RCC 7860 (cell line): Measurements from ENCODE around the gene PHKA2.
"Not testable (repeated sequence)": the region's sequence is repeated elsewhere in the genome, so short reads cannot be mapped to it uniquely, and the experiment has no call there.

Experiments used
- DNase-seq: peaks from one replicate; pipeline ENCODE4 v3.0.0-alpha.2; 2015; ENCODE audit warnings: low spot score
- FAIRE-seq: peaks from 2 replicates; lab custom pipeline; 2012; peaks lifted over from hg19 to GRCh38; lab: Jason Lieb, UNC

PHKA2 gene

GRCh38 chrX:18983666-18984380 is at the start of gene PHKA2:
Gene PHKA2 (minus strand): TSS chrX:18984114. CDS start chrX:18983932, 182 bp downstream.
- peak; percentile 7 for DNase-seq
- no peak for FAIRE-seq

GRCh38 chrX:19030805-19031204 is 46.9 kb upstream of the PHKA2 start:
- FAIRE-seq (no peak), DNase-seq (no peak)

- FAIRE-seq (no peak), DNase-seq (no peak)
These were observed 44.6 kb upstream of the PHKA2 start for GRCh38 chrX:19028560-19028959.

GRCh38 chrX:19024366-19024765 is 40.5 kb upstream of the PHKA2 start:
- FAIRE-seq = no peak
- DNase-seq = no peak

- FAIRE-seq (no peak), DNase-seq (no peak)
These were observed 36.1 kb upstream of the PHKA2 start for GRCh38 chrX:19019996-19020395.

- FAIRE-seq = no peak
- peak; percentile 11 for DNase-seq
These were observed 33.4 kb upstream of the PHKA2 start for GRCh38 chrX:19017271-19017670.

GRCh38 chrX:19016614-19017013 is 32.7 kb upstream of the PHKA2 start:
- FAIRE-seq = not testable (repeated sequence)
- peak; percentile 7 for DNase-seq

GRCh38 chrX:19007868-19008267 is 24.0 kb upstream of the PHKA2 start:
- FAIRE-seq (no peak), DNase-seq (no peak)

GRCh38 chrX:19007011-19007410 is 23.1 kb upstream of the PHKA2 start:
- DNase-seq (no peak), FAIRE-seq (no peak)

- no peak for FAIRE-seq
- no peak for DNase-seq
These were observed 22.0 kb upstream of the PHKA2 start for GRCh38 chrX:19005909-19006308.

- no peak for FAIRE-seq
- no peak for DNase-seq
These were observed 19.8 kb upstream of the PHKA2 start for GRCh38 chrX:19003756-19004155.

GRCh38 chrX:18998653-18999052 is 14.7 kb upstream of the PHKA2 start:
- FAIRE-seq (no peak), DNase-seq (no peak)

GRCh38 chrX:18997916-18998315 is 14.0 kb upstream of the PHKA2 start:
- DNase-seq = peak; percentile 52
- FAIRE-seq = peak; percentile 89

- DNase-seq (no peak), FAIRE-seq (no peak)
These were observed 12.6 kb upstream of the PHKA2 start for GRCh38 chrX:18996536-18996935.

- peak; percentile 59 for DNase-seq
- no peak for FAIRE-seq
These were observed 11.3 kb upstream of the PHKA2 start for GRCh38 chrX:18995221-18995620.

- DNase-seq (peak; percentile 66), FAIRE-seq (peak; percentile 93)
These were observed 10.8 kb upstream of the PHKA2 start for GRCh38 chrX:18994713-18995112.

GRCh38 chrX:18992829-18993228 is 8.9 kb upstream of the PHKA2 start:
- no peak for FAIRE-seq
- DNase-seq = no peak

GRCh38 chrX:18985186-18985435 is 1.2 kb upstream of the PHKA2 start:
- FAIRE-seq = no peak

GRCh38 chrX:18984381-18985185 is 669 bp upstream of the PHKA2 start:
- DNase-seq (peak; percentile 61), FAIRE-seq (no peak)

More at GRCh38 chrX:18985186-18985435, 1.2 kb upstream of the PHKA2 start:
- DNase-seq = no peak

GRCh38 chrX:18981124-18981807 is 2.6 kb downstream of the PHKA2 start:
- DNase-seq (no peak), FAIRE-seq (peak; percentile 83)

GRCh38 chrX:18980262-18980661 is 3.7 kb downstream of the PHKA2 start:
- DNase-seq, FAIRE-seq: not testable (repeated sequence)

GRCh38 chrX:18974993-18975392 is 8.9 kb downstream of the PHKA2 start:
- FAIRE-seq = no peak
- DNase-seq = no peak
